ENCODE results near the gene DOCK6.

- TF ChIP-seq CTCF (conservative IDR thresholded peaks at IDR 0.05; ENCODE audit: low read length) (no peak), EZH2phosphoT487 (IDR thresholded peaks at IDR 0.05; ENCODE audit: borderline replicate concordance, low read depth, low read length) (no peak)
Measured at GRCh38 chr19:11264452-11265176, 2.3 kb upstream of the DOCK6 start.
